AG04450 (cell line): ENCODE results near the gene FN1. TPM values are rescaled to one million over a fixed set of nuclear protein-coding genes. Genes with fewer than 3 reads are reported as not detected.

Source experiments
- CTCF ChIA-PET: fragments of 300-600, 350-600 bp; formaldehyde crosslinking; extraction: SDS; loops from one replicate; lab custom pipeline; 2022; ENCODE audit warnings: antibody characterized with exemption, inconsistent platforms; lab: Charles Lee
- POLR2A ChIA-PET: fragments of 350-600 bp; formaldehyde crosslinking; extraction: SDS; loops from one replicate; lab custom pipeline; 2021; ENCODE audit warnings: antibody characterized with exemption, inconsistent platforms; lab: Yijun Ruan, JAX
- DNase-seq: peaks from one replicate; pipeline ENCODE4 v3.0.0-alpha.2; 2011; ENCODE audit warnings: low read depth, low spot score
- H3K27ac ChIP-seq: one replicate; pipeline ENCODE4 v1.5.1; 2012; ENCODE audit warnings: low read depth, low read length, control low read depth
- H3K27me3 ChIP-seq: one replicate; pipeline ENCODE4 v1.6.0; 2012; ENCODE audit warnings: low read length; ENCODE audit not compliant: control insufficient read depth, insufficient read depth
- H3K4me3 ChIP-seq: 2 replicates; pipeline ENCODE4 v1.5.1; 2011; ENCODE audit warnings: mild to moderate bottlenecking, low read depth, low read length, control low read depth
- H3K9me3 ChIP-seq: 2 replicates; pipeline ENCODE4 v1.5.1; 2012; ENCODE audit warnings: low read length; ENCODE audit not compliant: control insufficient read depth, insufficient read depth
- polyA plus RNA-seq: library from polyadenylated mRNA; depleted of rRNA; stranded (reverse); fragments of >200 nt; gene quantifications from 2 replicates; pipeline ENCODE4 v1.2.3, GENCODE V29; 2011
- TF ChIP-seq, protein P1 (sequence below): IDR thresholded peaks from 2 replicates; pipeline ENCODE4 v1.5.1; 2011; ENCODE audit warnings: low read depth, low read length, control low read depth, inconsistent platforms

Gene FN1
- polyA plus RNA-seq, 1 experiment: 6,646 TPM

DNA sequence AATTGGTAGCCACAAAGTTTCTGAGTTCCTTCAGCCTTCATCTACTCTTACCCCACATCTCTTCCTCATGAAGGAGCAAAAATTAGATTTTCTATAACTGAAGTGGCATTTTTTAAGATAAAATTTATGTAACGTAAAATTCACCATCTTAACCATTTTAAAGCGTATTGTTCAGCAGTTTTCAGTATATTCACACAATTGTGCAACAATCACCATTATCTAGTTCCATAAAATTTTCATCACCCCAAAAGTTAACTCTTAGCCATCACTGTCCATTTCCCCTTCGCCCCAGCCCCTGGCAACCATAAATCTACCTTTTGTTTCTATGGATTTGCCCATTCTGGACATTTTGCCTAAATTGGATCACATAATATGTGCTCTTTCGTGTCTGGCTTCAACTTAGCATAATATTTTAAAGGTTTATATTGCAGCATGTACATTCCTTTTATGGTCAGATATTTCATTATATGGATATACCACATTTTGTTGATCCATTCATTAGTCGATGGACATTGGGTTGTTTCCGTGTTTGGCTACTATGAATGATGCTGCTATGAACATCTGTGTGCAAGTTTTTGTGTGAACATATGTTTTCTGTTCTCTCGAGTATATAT lies 79.4 kb downstream of the FN1 start:
- Histone ChIP-seq H3K9me3 (no peaks in the 10 kb centered on the region), H3K27me3 (no peaks in the 10 kb centered on the region), H3K27ac (no peak overlapping the region), H3K4me3 (no peak overlapping the region)
- POLR2A ChIA-PET: interaction anchor here (0.6 kb wide), 1 partner anchor 29 kb away, joined by 3 read pairs; no protein-coding TSS in a partner anchor
- TF ChIP-seq, protein P1, sequence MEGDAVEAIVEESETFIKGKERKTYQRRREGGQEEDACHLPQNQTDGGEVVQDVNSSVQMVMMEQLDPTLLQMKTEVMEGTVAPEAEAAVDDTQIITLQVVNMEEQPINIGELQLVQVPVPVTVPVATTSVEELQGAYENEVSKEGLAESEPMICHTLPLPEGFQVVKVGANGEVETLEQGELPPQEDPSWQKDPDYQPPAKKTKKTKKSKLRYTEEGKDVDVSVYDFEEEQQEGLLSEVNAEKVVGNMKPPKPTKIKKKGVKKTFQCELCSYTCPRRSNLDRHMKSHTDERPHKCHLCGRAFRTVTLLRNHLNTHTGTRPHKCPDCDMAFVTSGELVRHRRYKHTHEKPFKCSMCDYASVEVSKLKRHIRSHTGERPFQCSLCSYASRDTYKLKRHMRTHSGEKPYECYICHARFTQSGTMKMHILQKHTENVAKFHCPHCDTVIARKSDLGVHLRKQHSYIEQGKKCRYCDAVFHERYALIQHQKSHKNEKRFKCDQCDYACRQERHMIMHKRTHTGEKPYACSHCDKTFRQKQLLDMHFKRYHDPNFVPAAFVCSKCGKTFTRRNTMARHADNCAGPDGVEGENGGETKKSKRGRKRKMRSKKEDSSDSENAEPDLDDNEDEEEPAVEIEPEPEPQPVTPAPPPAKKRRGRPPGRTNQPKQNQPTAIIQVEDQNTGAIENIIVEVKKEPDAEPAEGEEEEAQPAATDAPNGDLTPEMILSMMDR: no peak
- CTCF ChIA-PET: no interaction called here
- no peak for DNase-seq

DNA sequence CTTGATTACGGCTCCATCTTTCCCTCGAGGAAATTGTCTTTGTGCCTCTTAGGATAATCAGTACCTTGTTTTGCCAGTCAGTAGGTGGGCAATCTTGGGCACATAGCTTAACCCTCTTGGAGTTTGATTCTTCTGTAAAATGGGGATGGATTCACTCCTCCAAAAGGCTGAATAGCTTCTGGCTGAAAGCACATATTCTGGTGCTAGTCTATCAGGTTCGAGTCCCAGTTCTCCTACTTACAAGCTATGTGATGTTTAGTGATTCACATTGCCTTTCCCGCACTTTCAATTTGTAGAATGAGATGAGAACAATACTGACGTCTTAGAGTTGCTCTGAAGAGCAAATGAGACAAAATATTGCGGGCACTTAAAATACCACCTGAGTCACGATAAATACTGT lies 80.1 kb downstream of the FN1 start:
- ChIA-PET POLR2A (interaction anchor here (0.6 kb wide), 1 partner anchor 30 kb away, joined by 3 read pairs; no protein-coding TSS in a partner anchor), CTCF (no interaction called here)
- no peaks in the 10 kb centered on the region for H3K9me3 ChIP-seq
- no peak overlapping the region for H3K27ac ChIP-seq
- TF ChIP-seq, protein P1: no peak
- H3K4me3 ChIP-seq: no peak overlapping the region
- H3K27me3 ChIP-seq: no peaks in the 10 kb centered on the region
- no peak for DNase-seq

DNA sequence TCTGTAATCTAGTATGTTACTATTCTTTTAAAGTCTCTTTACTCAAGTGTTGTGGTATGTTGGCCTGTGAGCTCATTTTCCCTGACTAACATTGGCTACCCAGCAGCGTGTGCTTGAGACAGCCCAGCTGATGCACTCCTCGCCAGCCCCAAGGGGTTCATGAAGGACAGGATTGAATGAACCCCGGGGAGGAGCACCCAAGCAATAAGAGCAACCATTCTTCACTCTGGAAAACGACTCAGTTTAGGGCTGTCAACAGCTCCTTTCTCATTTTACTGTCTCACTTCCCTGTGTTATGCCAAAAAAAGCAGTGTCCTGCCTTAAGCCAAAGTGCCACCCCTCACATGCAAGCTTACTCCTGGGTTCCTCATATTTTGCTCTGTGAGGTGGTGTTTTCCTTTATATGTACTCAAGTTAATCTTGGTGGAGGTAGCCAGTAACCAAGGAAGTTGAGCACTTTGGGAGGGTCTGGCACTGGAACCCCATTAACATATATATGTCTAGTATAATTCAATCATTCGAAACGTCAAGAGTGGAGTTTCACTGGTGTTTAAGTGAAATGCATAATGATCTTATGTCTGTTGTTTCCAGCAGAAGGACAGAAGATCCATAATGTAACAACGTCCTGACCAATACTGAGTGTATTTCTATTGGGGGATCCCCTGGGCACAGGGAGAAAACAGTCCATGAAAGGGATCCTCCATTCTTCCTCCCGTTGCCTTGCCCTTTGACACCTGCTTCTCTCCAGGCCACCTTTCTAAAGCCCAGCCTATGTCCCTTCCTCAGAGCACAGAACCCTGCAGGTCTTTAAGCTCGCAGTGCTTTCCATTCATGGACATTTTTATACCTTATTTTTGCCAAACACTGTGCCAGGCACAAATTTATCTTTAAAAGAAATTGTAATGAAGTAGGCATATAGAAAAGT lies 80.8 kb downstream of the FN1 start:
- Histone ChIP-seq H3K27ac (peak overlapping the region; percentile 50), H3K4me3 (no peak overlapping the region), H3K9me3 (no peaks in the 10 kb centered on the region), H3K27me3 (no peaks in the 10 kb centered on the region)
- DNase-seq: peak; percentile 63
- TF ChIP-seq, protein P1: no peak
- POLR2A ChIA-PET: interaction anchor here (0.6 kb wide), 1 partner anchor 26 kb away, joined by 3 read pairs; no protein-coding TSS in a partner anchor
- CTCF ChIA-PET: interaction anchor here (1.4 kb wide), 1 partner anchor 576 kb away, joined by 4 read pairs; no protein-coding TSS in a partner anchor

DNA sequence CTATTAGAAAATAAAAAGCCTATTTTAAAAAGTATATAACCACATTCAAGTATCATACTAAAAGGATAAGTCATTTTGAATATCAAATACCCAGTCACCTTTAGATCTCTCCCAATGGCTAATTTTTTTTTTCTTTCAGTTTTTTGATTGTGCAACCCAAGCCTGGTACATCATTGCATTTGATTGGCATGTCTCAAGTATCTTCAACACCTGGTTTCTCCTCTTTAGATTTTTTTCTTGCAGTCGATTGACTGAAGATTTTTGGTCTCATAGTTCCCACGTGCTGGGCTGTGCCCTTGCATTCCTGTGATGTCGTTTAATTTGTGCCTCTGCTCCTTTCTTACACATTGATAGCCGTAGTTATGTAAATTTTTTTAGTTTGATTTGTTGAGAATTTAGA lies 83.3 kb downstream of the FN1 start:
- no peaks in the 10 kb centered on the region for H3K9me3 ChIP-seq
- TF ChIP-seq, protein P1: no peak
- no peak overlapping the region for H3K4me3 ChIP-seq
- POLR2A ChIA-PET: no interaction called here
- no peaks in the 10 kb centered on the region for H3K27me3 ChIP-seq
- no peak for DNase-seq
- CTCF ChIA-PET: no interaction called here
- no peak overlapping the region for H3K27ac ChIP-seq

DNA sequence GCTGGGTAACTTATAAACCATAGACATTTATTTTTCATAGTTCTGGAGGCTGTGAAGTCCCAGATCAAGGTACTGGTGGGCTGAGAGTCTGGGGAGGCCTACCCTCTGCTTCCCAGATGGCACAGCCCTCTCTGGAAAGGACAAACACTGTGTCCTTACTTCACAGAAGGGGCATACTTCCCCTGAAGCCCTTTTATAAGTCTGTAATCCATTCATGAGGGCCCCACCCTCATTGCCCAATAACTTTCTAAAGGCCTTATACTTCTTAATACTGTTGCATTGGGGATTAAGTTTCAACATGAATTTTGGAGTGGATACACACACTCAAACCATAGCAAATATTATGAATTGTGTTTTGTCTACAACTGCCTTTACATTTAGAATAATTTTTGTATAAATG lies 88.0 kb downstream of the FN1 start:
- DNase-seq: no peak
- TF ChIP-seq, protein P1: no peak
- CTCF ChIA-PET: no interaction called here
- Histone ChIP-seq H3K9me3 (no peaks in the 10 kb centered on the region), H3K27ac (no peak overlapping the region), H3K4me3 (no peak overlapping the region), H3K27me3 (no peaks in the 10 kb centered on the region)
- POLR2A ChIA-PET: no interaction called here
